ENCODE data around the gene RRP1B. TPM values are rescaled to one million over a fixed set of nuclear protein-coding genes. Genes with fewer than 3 reads are reported as not detected.

Gene RRP1B
- total and polyA plus RNA-seq, 2 of the 13 experiments (the other 11 are each of a cell fraction or from before 2014, with no cell fraction given): 16.3 to 46.2 TPM

- H3K9ac ChIP-seq (ENCODE audit: insufficient read depth, low read depth, low read length): no peak overlapping the region
- no peak overlapping the region for H2AFZ ChIP-seq (ENCODE audit: low read length)
- intact Hi-C loops (cut with micrococcal nuclease; ENCODE audit: unreplicated experiment): no loop called here
- H3K4me1 ChIP-seq (ENCODE audit: insufficient read depth, low read length): peaks cover 31% of the 10 kb centered on the region
- WGBS (ENCODE audit: low lambda C conversion rate): 74% methylated on average over 7 of the region's 7 CpGs
- CTCF ChIA-PET (ENCODE audit: low intra/inter-chr PET ratio, low total read pairs): no interaction called here
- no peak overlapping the region for H3K4me3 ChIP-seq (replicated peaks in 1 of 3; ENCODE audit: insufficient read depth in 1 of 3, low read depth in 2 of 3, low read length in 3 of 3)
- no peaks in the 10 kb centered on the region for H3K36me3 ChIP-seq (replicated peaks in 1 of 2; ENCODE audit: control insufficient read depth in 1 of 2, insufficient read depth in 2 of 2, low read length in 2 of 2)
- in situ Hi-C loops (cut with HindIII; ENCODE audit: extremely low pct_ligation_motif_present, low pct_unique_long_range_greater_than_20kb): no loop called here
- peak; percentile 46 for DNase-seq (ENCODE audit: low spot score)
- BruUV-seq (replicated peaks): no TSS peak
- H3K27ac ChIP-seq (ENCODE audit: extremely low read length, insufficient read depth, low read length): no peak overlapping the region
- H3K79me2 ChIP-seq (ENCODE audit: insufficient read depth, low read length): no peaks in the 10 kb centered on the region
- H3K27me3 ChIP-seq (ENCODE audit: control insufficient read depth in 1 of 2, insufficient read depth in 2 of 2, low read length in 2 of 2): no peaks in the 10 kb centered on the region
- H4K20me1 ChIP-seq (ENCODE audit: insufficient read depth, low read length): no peaks in the 10 kb centered on the region
- no peak for ATAC-seq
- H3K4me2 ChIP-seq (ENCODE audit: low read depth, low read length): no peak overlapping the region
- POLR2A ChIA-PET: interaction anchor here (1.2 kb wide), 1 partner anchor 351 kb away, joined by 4 read pairs; no protein-coding TSS in a partner anchor
- FAIRE-seq: no peak
- no peaks in the 10 kb centered on the region for H3K9me3 ChIP-seq (ENCODE audit: low read length)
- TF ChIP-seq NR3C1 (CRISPR knock-in tag; IDR thresholded peaks at IDR 0.05): no peak
- TF ChIP-seq HDAC6 (IDR thresholded peaks at IDR 0.05; ENCODE audit: low read depth, low read length): no peak
- TF ChIP-seq ZNF431 (CRISPR knock-in tag; IDR thresholded peaks at IDR 0.05; ENCODE audit: borderline replicate concordance, low read depth): no peak
- TF ChIP-seq, protein P1, sequence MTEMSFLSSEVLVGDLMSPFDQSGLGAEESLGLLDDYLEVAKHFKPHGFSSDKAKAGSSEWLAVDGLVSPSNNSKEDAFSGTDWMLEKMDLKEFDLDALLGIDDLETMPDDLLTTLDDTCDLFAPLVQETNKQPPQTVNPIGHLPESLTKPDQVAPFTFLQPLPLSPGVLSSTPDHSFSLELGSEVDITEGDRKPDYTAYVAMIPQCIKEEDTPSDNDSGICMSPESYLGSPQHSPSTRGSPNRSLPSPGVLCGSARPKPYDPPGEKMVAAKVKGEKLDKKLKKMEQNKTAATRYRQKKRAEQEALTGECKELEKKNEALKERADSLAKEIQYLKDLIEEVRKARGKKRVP (CRISPR knock-in tag; IDR thresholded peaks at IDR 0.05): peak in 1 of 2 experiments; percentile 94; a peak in 2 of 4 replicates
- peak; percentile 19; the same call in 1 of the 2 replicates for TF ChIP-seq SMC3 (IDR thresholded peaks at IDR 0.05; ENCODE audit: low read length)
- no peak for TF ChIP-seq ZNF274 (CRISPR knock-in tag; IDR thresholded peaks at IDR 0.05)
- TF ChIP-seq EP300 (IDR thresholded peaks at IDR 0.05; ENCODE audit: low read depth in 2 of 2, low read length in 2 of 2): peak in 1 of 2 experiments; percentile 84; a peak in 1 of 4 replicates
- TF ChIP-seq EP300 (CRISPR knock-in tag; IDR thresholded peaks at IDR 0.05; ENCODE audit: borderline replicate concordance): no peak
- no peak for TF ChIP-seq PHF21A (CRISPR knock-in tag; IDR thresholded peaks at IDR 0.05)
- 0 out of 2 replicates have a peak, but pooled peaks have one; percentile 19 for TF ChIP-seq MIER3 (CRISPR knock-in tag; IDR thresholded peaks at IDR 0.05; ENCODE audit: borderline replicate concordance)
- TF ChIP-seq SAFB2 (CRISPR knock-in tag; IDR thresholded peaks at IDR 0.05; ENCODE audit: borderline replicate concordance, low read depth): no peak
- TF ChIP-seq TEAD3 (CRISPR knock-in tag; optimal IDR thresholded peaks at IDR 0.05; ENCODE audit: borderline replicate concordance): peak; percentile 57
- peak; percentile 98 for TF ChIP-seq CEBPB (IDR thresholded peaks at IDR 0.05; ENCODE audit: borderline replicate concordance, low read depth, low read length)
- TF ChIP-seq, protein P2, sequence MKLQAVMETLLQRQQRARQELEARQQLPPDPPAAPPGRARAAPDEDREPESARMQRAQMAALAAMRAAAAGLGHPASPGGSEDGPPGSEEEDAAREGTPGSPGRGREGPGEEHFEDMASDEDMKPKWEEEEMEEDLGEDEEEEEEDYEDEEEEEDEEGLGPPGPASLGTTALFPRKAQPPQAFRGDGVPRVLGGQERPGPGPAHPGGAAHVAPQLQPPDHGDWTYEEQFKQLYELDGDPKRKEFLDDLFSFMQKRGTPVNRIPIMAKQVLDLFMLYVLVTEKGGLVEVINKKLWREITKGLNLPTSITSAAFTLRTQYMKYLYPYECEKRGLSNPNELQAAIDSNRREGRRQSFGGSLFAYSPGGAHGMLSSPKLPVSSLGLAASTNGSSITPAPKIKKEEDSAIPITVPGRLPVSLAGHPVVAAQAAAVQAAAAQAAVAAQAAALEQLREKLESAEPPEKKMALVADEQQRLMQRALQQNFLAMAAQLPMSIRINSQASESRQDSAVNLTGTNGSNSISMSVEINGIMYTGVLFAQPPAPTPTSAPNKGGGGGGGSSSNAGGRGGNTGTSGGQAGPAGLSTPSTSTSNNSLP (IDR thresholded peaks at IDR 0.05; ENCODE audit: low read depth, low read length): peak; percentile 89
- peak; percentile 90 for TF ChIP-seq CEBPG (CRISPR knock-in tag; IDR thresholded peaks at IDR 0.05)
- 0 out of 2 replicates have a peak, but pooled peaks have one; percentile 22 for TF ChIP-seq NCOA2 (CRISPR knock-in tag; IDR thresholded peaks at IDR 0.05)
- peak; percentile 26; the same call in 1 of the 2 replicates for TF ChIP-seq SALL1 (CRISPR knock-in tag; IDR thresholded peaks at IDR 0.05)
- TF ChIP-seq PRDM4 (CRISPR knock-in tag; IDR thresholded peaks at IDR 0.05; ENCODE audit: borderline replicate concordance): no peak
These were observed 19.6 kb upstream of the RRP1B start for GRCh38 chr21:43639470-43640353.
